AG10803 (cell line): ENCODE measurements around the gene COQ4.

Experiments used
- DNase-seq: peaks from one replicate; pipeline ENCODE4 v3.0.0; 2010; ENCODE audit warnings: low read depth
- H3K4me3 ChIP-seq: 2 replicates; pipeline ENCODE4 v1.5.1; 2011; ENCODE audit warnings: mild to moderate bottlenecking, low read length, control low read depth
- TF ChIP-seq, protein P1 (sequence below): conservative IDR thresholded peaks from 2 replicates; pipeline ENCODE4 v1.5.1; 2011; ENCODE audit warnings: mild to moderate bottlenecking, low read length, control low read depth, inconsistent platforms

Gene COQ4

DNA sequence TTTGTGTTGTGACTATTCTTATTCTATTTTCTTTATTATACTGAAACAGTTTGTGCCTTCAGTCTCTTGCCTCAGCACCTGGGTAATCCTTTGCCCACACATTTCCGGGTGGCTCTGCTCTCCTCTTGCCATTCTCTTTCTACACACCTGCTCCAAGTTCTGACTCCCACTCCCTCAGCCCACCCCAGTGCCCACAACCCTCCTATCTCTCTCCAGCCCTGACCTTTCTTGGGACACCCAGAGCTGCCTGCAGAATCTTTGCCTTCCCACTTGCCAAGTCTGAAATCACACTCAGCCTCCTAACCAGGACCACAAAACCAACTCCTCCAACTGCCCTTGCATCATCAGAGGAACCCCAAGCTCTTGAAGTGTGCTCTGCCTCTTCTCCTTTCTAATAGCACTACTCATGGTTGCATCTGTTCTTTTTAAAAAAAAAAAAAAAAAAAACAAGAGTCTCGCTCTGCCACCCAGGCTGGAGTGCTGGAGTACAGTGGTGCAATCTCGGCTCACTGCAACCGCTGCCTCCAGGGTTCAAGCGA lies 42.5 kb upstream of the COQ4 start:
- TF ChIP-seq, protein P1, sequence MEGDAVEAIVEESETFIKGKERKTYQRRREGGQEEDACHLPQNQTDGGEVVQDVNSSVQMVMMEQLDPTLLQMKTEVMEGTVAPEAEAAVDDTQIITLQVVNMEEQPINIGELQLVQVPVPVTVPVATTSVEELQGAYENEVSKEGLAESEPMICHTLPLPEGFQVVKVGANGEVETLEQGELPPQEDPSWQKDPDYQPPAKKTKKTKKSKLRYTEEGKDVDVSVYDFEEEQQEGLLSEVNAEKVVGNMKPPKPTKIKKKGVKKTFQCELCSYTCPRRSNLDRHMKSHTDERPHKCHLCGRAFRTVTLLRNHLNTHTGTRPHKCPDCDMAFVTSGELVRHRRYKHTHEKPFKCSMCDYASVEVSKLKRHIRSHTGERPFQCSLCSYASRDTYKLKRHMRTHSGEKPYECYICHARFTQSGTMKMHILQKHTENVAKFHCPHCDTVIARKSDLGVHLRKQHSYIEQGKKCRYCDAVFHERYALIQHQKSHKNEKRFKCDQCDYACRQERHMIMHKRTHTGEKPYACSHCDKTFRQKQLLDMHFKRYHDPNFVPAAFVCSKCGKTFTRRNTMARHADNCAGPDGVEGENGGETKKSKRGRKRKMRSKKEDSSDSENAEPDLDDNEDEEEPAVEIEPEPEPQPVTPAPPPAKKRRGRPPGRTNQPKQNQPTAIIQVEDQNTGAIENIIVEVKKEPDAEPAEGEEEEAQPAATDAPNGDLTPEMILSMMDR: no peak
- H3K4me3 ChIP-seq: no peak overlapping the region
- DNase-seq: no peak

DNA sequence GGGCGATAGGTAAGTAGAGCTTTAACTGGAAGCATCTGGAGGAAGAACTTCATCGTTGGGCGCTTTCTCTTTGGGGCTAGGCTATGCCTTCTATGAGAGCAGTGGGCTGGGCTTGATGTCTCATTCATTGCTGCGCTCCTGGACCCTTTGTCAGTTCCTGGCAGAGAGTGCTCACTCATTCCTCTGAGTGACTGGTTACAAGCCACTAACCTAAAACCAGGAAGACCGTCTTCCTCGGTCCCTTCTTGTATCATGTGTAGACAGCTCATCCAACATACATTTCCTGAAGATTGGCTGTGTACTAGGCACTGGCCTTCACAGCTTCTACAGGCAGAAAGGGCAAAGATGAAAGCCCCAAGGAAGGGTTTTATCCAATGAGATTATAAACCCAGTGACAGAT lies 40.1 kb upstream of the COQ4 start:
- DNase-seq: peak; percentile 62
- TF ChIP-seq, protein P1: no peak
- H3K4me3 ChIP-seq: no peak overlapping the region

DNA sequence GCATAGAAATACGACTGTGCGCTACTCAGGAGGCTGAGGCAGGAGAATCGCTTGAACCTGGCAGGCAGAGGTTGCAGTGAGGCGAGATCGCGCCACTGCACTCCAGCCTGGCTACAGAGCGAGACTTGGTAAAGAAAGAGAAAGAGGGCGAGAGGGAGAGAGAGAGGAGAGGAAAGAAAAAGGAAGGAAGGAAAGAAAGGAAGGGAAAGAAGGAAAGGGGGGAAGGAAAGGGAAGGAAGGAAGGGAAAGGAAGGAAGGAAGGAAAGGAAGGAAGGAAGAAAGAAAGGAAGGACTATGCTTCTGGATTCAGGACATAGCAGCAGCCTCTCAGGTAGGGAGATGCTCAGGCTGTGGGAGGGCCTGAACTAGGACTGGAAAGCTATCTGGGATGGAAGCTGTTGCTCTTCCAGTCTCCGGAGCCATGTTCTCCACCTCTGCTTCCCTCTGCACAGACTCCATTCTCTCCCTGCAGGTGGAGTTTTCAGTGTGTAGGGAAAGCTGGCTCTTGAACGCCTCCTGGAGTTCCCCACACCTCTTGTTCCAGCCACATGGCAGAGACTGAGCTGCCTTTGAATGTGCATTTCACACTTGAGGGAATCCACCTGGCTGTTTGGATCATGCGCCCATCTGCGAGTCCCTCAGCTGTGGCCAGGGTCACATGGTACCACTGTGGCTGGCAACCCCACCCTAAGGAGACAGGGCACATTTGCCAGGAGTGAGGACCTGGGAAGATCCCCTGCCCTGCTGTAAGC lies 37.4 kb upstream of the COQ4 start:
- DNase-seq: no peak
- H3K4me3 ChIP-seq: no peak overlapping the region
- TF ChIP-seq, protein P1: no peak

DNA sequence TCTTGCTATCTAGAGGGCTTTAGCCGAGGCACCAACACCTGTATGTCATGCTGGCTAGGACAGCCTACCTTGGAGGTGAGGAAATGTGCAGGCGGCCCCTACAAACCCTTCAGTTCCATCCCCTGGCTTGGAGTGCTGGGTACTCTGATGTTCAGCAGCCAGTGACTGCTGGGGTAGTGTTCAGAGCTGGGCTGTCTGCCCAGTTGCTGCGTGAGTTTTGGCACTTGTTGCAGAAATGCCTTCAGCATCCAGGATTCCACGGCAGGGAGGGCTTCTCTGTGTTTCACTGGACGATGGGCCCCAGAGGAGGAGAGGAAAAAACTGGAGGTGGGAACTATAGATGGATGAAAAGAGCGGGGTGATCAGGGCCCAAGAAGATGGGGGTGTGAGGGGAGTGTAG lies 36.2 kb upstream of the COQ4 start:
- no peak overlapping the region for H3K4me3 ChIP-seq
- TF ChIP-seq, protein P1: no peak
- peak; percentile 36 for DNase-seq

DNA sequence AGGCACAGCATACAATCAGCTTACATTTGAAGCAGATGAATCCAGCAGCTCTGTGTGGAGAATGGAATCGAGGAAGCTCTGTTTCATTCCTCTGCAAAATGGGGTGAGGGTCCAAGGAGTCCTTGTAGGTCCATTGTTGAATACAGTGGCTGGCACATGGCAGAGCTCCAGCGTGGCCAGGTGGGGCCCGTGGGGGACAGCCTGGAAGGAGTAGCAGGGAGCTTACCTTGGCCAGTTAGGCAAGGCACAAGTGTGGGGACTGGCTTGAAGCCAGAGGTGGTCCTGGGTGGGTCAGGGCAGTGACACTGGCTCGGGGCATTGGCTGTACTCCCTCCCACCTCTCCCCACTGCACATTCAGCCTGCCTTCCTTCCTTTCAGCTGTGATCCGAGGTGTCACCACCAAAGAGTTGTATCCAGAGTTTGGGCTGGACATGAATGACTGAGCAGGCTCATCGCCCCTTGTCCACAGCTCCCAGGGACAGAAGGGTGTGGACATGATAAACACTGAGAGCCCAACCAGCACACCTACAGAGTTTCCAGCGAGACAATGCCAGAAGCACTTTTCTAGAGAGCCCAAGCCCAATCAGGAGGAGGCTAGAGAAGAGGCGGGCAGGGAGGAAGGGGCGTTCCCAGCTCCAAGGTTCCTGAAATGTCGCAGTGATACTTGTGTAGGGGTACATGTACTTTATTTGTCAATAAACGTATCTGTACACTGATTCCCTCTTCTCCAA lies 34.2 kb upstream of the COQ4 start:
- H3K4me3 ChIP-seq: no peak overlapping the region
- no peak for DNase-seq
- TF ChIP-seq, protein P1: no peak

DNA sequence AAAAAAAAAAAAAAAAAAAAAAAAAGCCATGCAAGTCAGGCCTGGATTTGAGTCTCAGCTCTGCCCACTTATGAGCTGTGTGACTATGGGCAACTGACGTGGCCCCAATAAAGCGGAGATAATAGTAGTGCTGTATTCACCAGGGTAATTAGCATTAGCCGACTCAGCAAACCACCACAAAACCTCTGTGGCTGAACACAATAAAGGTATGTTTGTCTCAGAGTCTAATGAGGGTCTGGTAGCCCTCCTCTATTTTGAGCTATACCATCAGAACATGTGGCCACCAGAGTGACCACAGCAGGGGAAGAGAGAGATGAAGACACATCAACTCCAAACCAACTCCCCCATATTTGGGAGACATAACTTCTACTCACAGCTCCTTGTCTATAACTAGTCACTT lies 30.6 kb upstream of the COQ4 start:
- DNase-seq: no peak
- TF ChIP-seq, protein P1: no peak
- no peak overlapping the region for H3K4me3 ChIP-seq
